Stimulated activated naive CD8-positive, alpha-beta T cell treated with anti-CD3 and anti-CD28 coated beads, Interleukin-15, Interleukin-2, amounts not matched to agents 100 ng/mL and 50 ng/mL, for 24 hours (primary cell): ENCODE results near the gene CD300E.

ENCODE experiments used
- H3K27ac Mint-ChIP-seq: one replicate; pipeline ENCODE4 v1.8.0; 2021; ENCODE audit warnings: mild to moderate bottlenecking, mixed read lengths
- H3K27me3 Mint-ChIP-seq: one replicate; pipeline ENCODE4 v1.8.0; 2021; ENCODE audit warnings: mixed read lengths
- H3K36me3 Mint-ChIP-seq: one replicate; pipeline ENCODE4 v1.8.0; 2021; ENCODE audit warnings: low read depth, mixed read lengths
- H3K4me1 Mint-ChIP-seq: one replicate; pipeline ENCODE4 v1.8.0; 2021; ENCODE audit warnings: low read depth, mixed read lengths
- H3K4me3 Mint-ChIP-seq: one replicate; pipeline ENCODE4 v1.8.0; 2021; ENCODE audit warnings: mild to moderate bottlenecking, mixed read lengths
- H3K9me3 Mint-ChIP-seq: one replicate; pipeline ENCODE4 v1.8.0; 2021; ENCODE audit warnings: mixed read lengths

The CD300E gene

GRCh38 chr17:74571621-74572270 is 51.8 kb downstream of the CD300E start:
- Mint-ChIP-seq H3K4me3 (no peak overlapping the region), H3K27ac (no peak overlapping the region), H3K27me3 (peaks cover 62% of the 10 kb centered on the region)

GRCh38 chr17:74569020-74570003 is 54.2 kb downstream of the CD300E start:
- Mint-ChIP-seq H3K9me3 (no peaks in the 10 kb centered on the region), H3K27me3 (peaks cover 48% of the 10 kb centered on the region), H3K4me1 (peaks cover 16% of the 10 kb centered on the region), H3K27ac (no peak overlapping the region), H3K4me3 (no peak overlapping the region), H3K36me3 (no peaks in the 10 kb centered on the region)

More at GRCh38 chr17:74571621-74572270, 51.8 kb downstream of the CD300E start:
- H3K36me3 Mint-ChIP-seq = no peaks in the 10 kb centered on the region
- peaks cover 16% of the 10 kb centered on the region for H3K4me1 Mint-ChIP-seq
- H3K9me3 Mint-ChIP-seq = no peaks in the 10 kb centered on the region

- H3K27ac Mint-ChIP-seq = no peak overlapping the region
- no peaks in the 10 kb centered on the region for H3K9me3 Mint-ChIP-seq
- H3K4me3 Mint-ChIP-seq = no peak overlapping the region
- H3K36me3 Mint-ChIP-seq = no peaks in the 10 kb centered on the region
- H3K27me3 Mint-ChIP-seq = peaks cover 47% of the 10 kb centered on the region
- peaks cover 16% of the 10 kb centered on the region for H3K4me1 Mint-ChIP-seq
Observed at GRCh38 chr17:74568106-74568873, 55.2 kb downstream of the CD300E start.

- Mint-ChIP-seq H3K36me3 (no peaks in the 10 kb centered on the region), H3K4me1 (peaks cover 16% of the 10 kb centered on the region), H3K27ac (peak within 1 kb of the TSS; percentile 6), H3K4me3 (no peak within 1 kb of the TSS), H3K9me3 (no peaks in the 10 kb centered on the region), H3K27me3 (peaks cover 44% of the 10 kb centered on the region)
Observed at GRCh38 chr17:74567397-74567796, 56.1 kb downstream of the CD300E start, which contains the start of gene CD300H. Gene CD300H, minus strand, starts transcription at chr17:74567509.

- no peaks in the 10 kb centered on the region for H3K9me3 Mint-ChIP-seq
- peaks cover 40% of the 10 kb centered on the region for H3K27me3 Mint-ChIP-seq
- H3K4me1 Mint-ChIP-seq = peaks cover 20% of the 10 kb centered on the region
- H3K36me3 Mint-ChIP-seq = no peaks in the 10 kb centered on the region
- no peak overlapping the region for H3K4me3 Mint-ChIP-seq
- H3K27ac Mint-ChIP-seq = no peak overlapping the region
Observed at GRCh38 chr17:74566132-74566753, 57.3 kb downstream of the CD300E start.

- Mint-ChIP-seq H3K36me3 (no peaks in the 10 kb centered on the region), H3K27ac (no peak overlapping the region), H3K9me3 (no peaks in the 10 kb centered on the region), H3K27me3 (peaks cover 31% of the 10 kb centered on the region), H3K4me3 (no peak overlapping the region), H3K4me1 (peaks cover 20% of the 10 kb centered on the region)
Observed at GRCh38 chr17:74565126-74565525, 58.4 kb downstream of the CD300E start.

- Mint-ChIP-seq H3K27ac (peak overlapping the region; percentile 50), H3K4me1 (peaks cover 18% of the 10 kb centered on the region), H3K4me3 (no peak overlapping the region), H3K36me3 (no peaks in the 10 kb centered on the region), H3K9me3 (no peaks in the 10 kb centered on the region), H3K27me3 (peaks cover 17% of the 10 kb centered on the region)
Observed at GRCh38 chr17:74563358-74563757, 60.2 kb downstream of the CD300E start.

- H3K4me1 Mint-ChIP-seq = peaks cover 21% of the 10 kb centered on the region
- H3K27ac Mint-ChIP-seq = no peak overlapping the region
- H3K27me3 Mint-ChIP-seq = peaks cover 4% of the 10 kb centered on the region
- H3K4me3 Mint-ChIP-seq = no peak overlapping the region
- H3K36me3 Mint-ChIP-seq = no peaks in the 10 kb centered on the region
- peaks cover 1% of the 10 kb centered on the region for H3K9me3 Mint-ChIP-seq
Observed at GRCh38 chr17:74561586-74561985, 62.0 kb downstream of the CD300E start.
